Neural progenitor cell (in vitro differentiated cells): Measurements from ENCODE around the gene PFDN4. TPM values are rescaled to one million over a fixed set of nuclear protein-coding genes. Genes with fewer than 3 reads are reported as not detected.

Experiments used
- DNase-seq: peaks from one replicate; pipeline ENCODE4 v3.0.0-alpha.2; 2016; ENCODE audit warnings: low spot score
- H2AFZ ChIP-seq: fragments of 200-600 bp; sonication (generic); replicated peaks from 2 replicates; pipeline ENCODE4 v1.6.1; 2016; ENCODE audit warnings: antibody characterized with exemption
- H3F3A ChIP-seq: fragments of 200-600 bp; sonication (generic); 2 replicates; pipeline ENCODE4 v1.6.1; 2016; ENCODE audit warnings: antibody characterized with exemption, low read depth
- H3K27ac ChIP-seq: fragments of 200-600 bp; sonication (generic); 2 replicates; pipeline ENCODE4 v1.5.1; 2016; ENCODE audit warnings: mild to moderate bottlenecking
- H3K27me3 ChIP-seq: fragments of 200-600 bp; sonication (generic); 2 replicates; pipeline ENCODE4 v1.6.1; 2016; ENCODE audit warnings: mild to moderate bottlenecking, moderate library complexity
- H3K36me3 ChIP-seq: fragments of 200-600 bp; sonication (generic); 2 replicates; pipeline ENCODE4 v1.5.1; 2016
- H3K4me1 ChIP-seq: fragments of 200-600 bp; sonication (generic); 2 replicates; pipeline ENCODE4 v1.6.1; 2016; ENCODE audit warnings: mixed run types
- H3K4me2 ChIP-seq: fragments of 200-600 bp; sonication (generic); 2 replicates; pipeline ENCODE4 v1.6.1; 2016
- H3K4me3 ChIP-seq: fragments of 200-600 bp; sonication (generic); 2 replicates; pipeline ENCODE4 v1.5.1; 2016
- H3K79me2 ChIP-seq: fragments of 200-600 bp; sonication (generic); 2 replicates; pipeline ENCODE4 v1.6.1; 2016; ENCODE audit warnings: low read depth
- H3K9ac ChIP-seq: fragments of 200-600 bp; sonication (generic); 2 replicates; pipeline ENCODE4 v1.6.1; 2016
- H3K9me3 ChIP-seq: fragments of 200-600 bp; sonication (generic); 2 replicates; pipeline ENCODE4 v1.5.1; 2016; ENCODE audit warnings: low read depth
- H4K20me1 ChIP-seq: fragments of 200-600 bp; sonication (generic); 2 replicates; pipeline ENCODE4 v1.6.1; 2016; ENCODE audit warnings: low read depth
- H3K27ac Mint-ChIP-seq: 3 replicates; pipeline ENCODE4 v1.8.0; 2021; ENCODE audit warnings: mixed read lengths
- H3K27me3 Mint-ChIP-seq: 2 replicates; pipeline ENCODE4 v1.8.0; 2022; ENCODE audit warnings: low read depth, mild to moderate bottlenecking, inconsistent platforms, moderate library complexity, mixed read lengths; ENCODE audit not compliant: insufficient read depth
- H3K36me3 Mint-ChIP-seq: 3 replicates; pipeline ENCODE4 v1.8.0; 2021; ENCODE audit warnings: mixed read lengths
- H3K4me1 Mint-ChIP-seq: 3 replicates; pipeline ENCODE4 v1.8.0; 2021; ENCODE audit warnings: mixed read lengths
- H3K4me3 Mint-ChIP-seq: 3 replicates; pipeline ENCODE4 v1.8.0; 2021; ENCODE audit warnings: mild to moderate bottlenecking, moderate library complexity, mixed read lengths
- H3K9me3 Mint-ChIP-seq: 3 replicates; pipeline ENCODE4 v1.8.0; 2020; ENCODE audit warnings: mixed read lengths
- EZH2 ChIP-seq: fragments of 200-600 bp; sonication (generic); IDR thresholded peaks from 2 replicates; pipeline ENCODE4 v1.6.1; 2017; ENCODE audit warnings: antibody characterized with exemption, mild to moderate bottlenecking, moderate library complexity
- EZH2phosphoT487 ChIP-seq: fragments of 200-600 bp; sonication (generic); IDR thresholded peaks from 2 replicates; pipeline ENCODE4 v1.6.1; 2017; ENCODE audit warnings: antibody characterized with exemption
- total RNA-seq: library from RNA; depleted of rRNA; stranded (reverse); fragments of >200 nt; gene quantifications from 2 replicates; pipeline ENCODE4 v1.2.3, GENCODE V29; 2015; ENCODE audit warnings: low replicate concordance
- TF ChIP-seq, protein P1 (sequence below): fragments of 200-600 bp; sonication (generic); IDR thresholded peaks from 2 replicates; pipeline ENCODE4 v1.5.1; 2017; ENCODE audit warnings: antibody characterized with exemption, mild to moderate bottlenecking

PFDN4 gene
- total RNA-seq, 1 donor from 2014 or later, result 597 TPM

DNA sequence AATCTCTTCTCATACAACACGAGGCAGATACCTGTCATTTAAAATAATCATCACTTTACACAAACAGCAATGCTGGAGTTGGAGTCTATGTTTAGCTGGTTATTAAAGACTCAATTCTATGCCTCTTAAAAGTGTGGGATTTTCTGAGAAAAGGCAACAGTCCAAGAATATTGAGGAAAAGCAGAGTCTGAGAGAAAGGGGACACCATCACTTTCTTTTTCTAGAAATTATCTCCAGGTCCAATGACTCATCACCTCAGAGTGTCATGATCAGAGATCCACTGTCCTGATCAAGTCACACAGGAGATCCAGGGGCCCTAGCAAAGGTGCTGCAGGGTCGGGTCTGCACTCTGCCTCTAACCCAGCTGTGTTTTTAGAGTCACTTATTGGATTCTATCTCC, 42.1 kb upstream of the PFDN4 start:
- Histone ChIP-seq H3K36me3 (no peaks in the 10 kb centered on the region), H3K27ac (no peak overlapping the region), H3K4me3 (no peak overlapping the region), H3K79me2 (no peaks in the 10 kb centered on the region), H4K20me1 (no peaks in the 10 kb centered on the region), H3K9ac (no peak overlapping the region), H3F3A (no peaks in the 10 kb centered on the region), H2AFZ (no peak overlapping the region), H3K9me3 (no peaks in the 10 kb centered on the region), H3K4me2 (no peak overlapping the region), H3K27me3 (peaks cover 30% of the 10 kb centered on the region), H3K4me1 (no peaks in the 10 kb centered on the region)
- no peak for DNase-seq
- peaks cover 9% of the 10 kb centered on the region for H3K27me3 Mint-ChIP-seq
- H3K36me3 Mint-ChIP-seq, result no peaks in the 10 kb centered on the region
- no peaks in the 10 kb centered on the region for H3K9me3 Mint-ChIP-seq
- H3K4me3 Mint-ChIP-seq, result no peak overlapping the region
- H3K27ac Mint-ChIP-seq, result no peak overlapping the region
- TF ChIP-seq EZH2, result no peak
- TF ChIP-seq, protein P1, sequence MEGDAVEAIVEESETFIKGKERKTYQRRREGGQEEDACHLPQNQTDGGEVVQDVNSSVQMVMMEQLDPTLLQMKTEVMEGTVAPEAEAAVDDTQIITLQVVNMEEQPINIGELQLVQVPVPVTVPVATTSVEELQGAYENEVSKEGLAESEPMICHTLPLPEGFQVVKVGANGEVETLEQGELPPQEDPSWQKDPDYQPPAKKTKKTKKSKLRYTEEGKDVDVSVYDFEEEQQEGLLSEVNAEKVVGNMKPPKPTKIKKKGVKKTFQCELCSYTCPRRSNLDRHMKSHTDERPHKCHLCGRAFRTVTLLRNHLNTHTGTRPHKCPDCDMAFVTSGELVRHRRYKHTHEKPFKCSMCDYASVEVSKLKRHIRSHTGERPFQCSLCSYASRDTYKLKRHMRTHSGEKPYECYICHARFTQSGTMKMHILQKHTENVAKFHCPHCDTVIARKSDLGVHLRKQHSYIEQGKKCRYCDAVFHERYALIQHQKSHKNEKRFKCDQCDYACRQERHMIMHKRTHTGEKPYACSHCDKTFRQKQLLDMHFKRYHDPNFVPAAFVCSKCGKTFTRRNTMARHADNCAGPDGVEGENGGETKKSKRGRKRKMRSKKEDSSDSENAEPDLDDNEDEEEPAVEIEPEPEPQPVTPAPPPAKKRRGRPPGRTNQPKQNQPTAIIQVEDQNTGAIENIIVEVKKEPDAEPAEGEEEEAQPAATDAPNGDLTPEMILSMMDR, result no peak
- no peak for TF ChIP-seq EZH2phosphoT487
- H3K4me1 Mint-ChIP-seq, result no peaks in the 10 kb centered on the region

DNA sequence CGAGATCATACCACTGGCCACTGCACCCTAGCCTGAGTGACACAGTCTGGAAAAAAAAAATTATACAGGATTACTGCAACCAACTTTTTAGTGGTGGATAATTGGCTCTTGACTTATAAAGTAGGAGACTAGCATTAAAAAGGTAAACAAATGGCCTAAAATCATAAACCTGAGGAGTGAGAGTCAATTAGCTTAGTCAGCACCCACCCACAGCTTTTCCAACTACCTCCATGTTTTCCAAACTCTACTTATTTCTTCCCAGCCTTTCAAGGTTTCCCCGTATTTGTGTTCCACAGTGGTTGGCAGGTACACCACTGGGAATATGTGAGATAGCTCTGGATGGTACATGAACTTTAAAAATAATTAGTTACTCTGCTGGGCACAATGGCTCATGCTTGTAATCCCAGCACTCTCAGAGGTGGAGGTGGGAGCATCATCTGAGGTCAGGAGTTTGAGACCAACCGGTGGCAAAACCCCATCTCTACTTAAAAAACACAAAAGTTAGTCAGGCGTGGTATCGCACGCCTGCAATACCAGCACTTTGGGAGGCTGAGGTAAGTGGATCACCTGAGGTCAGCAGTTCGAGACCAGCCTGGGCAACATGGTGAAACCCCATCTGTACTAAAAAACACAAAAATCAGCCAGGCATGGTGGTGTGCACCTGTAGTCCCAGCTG, 40.8 kb upstream of the PFDN4 start:
- H3K4me1 Mint-ChIP-seq, result peaks cover 4% of the 10 kb centered on the region
- no peaks in the 10 kb centered on the region for H3K36me3 Mint-ChIP-seq
- Histone ChIP-seq H3F3A (no peaks in the 10 kb centered on the region), H3K79me2 (no peaks in the 10 kb centered on the region), H3K9me3 (no peaks in the 10 kb centered on the region), H3K27ac (no peak overlapping the region), H3K9ac (no peak overlapping the region), H3K36me3 (no peaks in the 10 kb centered on the region), H3K4me2 (no peak overlapping the region), H2AFZ (no peak overlapping the region), H3K27me3 (peaks cover 43% of the 10 kb centered on the region), H4K20me1 (no peaks in the 10 kb centered on the region), H3K4me3 (no peak overlapping the region), H3K4me1 (no peaks in the 10 kb centered on the region)
- H3K9me3 Mint-ChIP-seq, result no peaks in the 10 kb centered on the region
- no peak overlapping the region for H3K4me3 Mint-ChIP-seq
- H3K27me3 Mint-ChIP-seq, result peaks cover 20% of the 10 kb centered on the region
- no peak overlapping the region for H3K27ac Mint-ChIP-seq
- no peak for DNase-seq
- TF ChIP-seq EZH2phosphoT487 (no peak), EZH2 (no peak)
- TF ChIP-seq, protein P1, result no peak

DNA sequence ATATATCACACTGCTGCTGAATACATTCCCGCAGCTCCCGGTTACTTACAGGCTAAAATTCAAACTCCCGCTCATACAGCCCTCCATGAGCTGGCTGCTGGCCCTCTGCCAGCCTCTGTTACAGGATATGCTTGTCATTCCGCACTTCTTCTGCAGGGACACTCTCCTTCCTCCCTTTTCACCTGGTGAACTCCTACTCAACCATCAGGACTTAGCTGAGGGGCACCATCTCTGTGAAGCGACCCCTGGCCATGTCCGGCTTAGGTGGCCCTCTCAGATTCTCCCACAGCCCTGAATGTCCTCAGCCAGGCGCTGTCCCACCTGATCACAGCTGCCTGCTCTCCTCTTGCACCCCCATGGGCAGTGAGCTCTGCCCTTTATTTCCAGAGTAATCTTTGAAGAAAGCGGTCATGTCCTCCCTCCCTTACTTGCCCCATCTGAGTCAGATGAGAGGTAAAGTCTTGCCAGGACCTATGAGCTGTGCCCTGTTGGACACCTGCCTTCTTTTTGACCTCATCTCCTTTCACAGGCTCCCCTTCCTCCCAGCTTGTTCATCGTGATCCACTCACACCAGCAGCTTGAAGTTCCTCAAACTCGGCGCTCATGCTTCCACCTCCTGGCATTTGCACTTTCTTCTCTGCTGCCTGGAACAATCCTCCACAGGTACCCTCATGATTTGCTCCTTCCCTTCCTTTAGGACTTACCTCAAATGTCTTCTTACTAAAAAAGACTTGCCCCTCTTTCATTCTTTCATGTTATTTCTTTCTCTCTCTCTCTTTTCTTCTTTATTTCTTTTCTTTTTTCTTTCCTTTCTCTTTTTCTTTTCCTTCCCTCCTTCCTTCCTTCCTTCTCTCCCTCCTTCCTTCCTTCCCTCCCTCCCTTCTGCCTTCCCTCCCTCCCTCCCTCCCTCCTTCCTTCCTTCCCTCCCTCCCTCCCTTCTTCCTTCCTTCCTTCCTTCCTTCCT, 39.7 kb upstream of the PFDN4 start:
- H3F3A ChIP-seq, result peaks cover 3% of the 10 kb centered on the region
- Mint-ChIP-seq H3K36me3 (no peaks in the 10 kb centered on the region), H3K4me1 (peaks cover 9% of the 10 kb centered on the region), H3K27me3 (peaks cover 29% of the 10 kb centered on the region), H3K27ac (no peak overlapping the region), H3K4me3 (no peak overlapping the region), H3K9me3 (no peaks in the 10 kb centered on the region)
- H3K36me3 ChIP-seq, result no peaks in the 10 kb centered on the region
- H3K9ac ChIP-seq, result no peak overlapping the region
- no peak overlapping the region for H3K4me2 ChIP-seq
- no peak overlapping the region for H3K4me3 ChIP-seq
- H3K27me3 ChIP-seq, result peaks cover 54% of the 10 kb centered on the region
- no peaks in the 10 kb centered on the region for H3K9me3 ChIP-seq
- DNase-seq, result no peak
- H3K27ac ChIP-seq, result no peak overlapping the region
- TF ChIP-seq EZH2phosphoT487, result no peak
- TF ChIP-seq, protein P1, result no peak
- no peak for TF ChIP-seq EZH2
- no peaks in the 10 kb centered on the region for H4K20me1 ChIP-seq
- no peak overlapping the region for H2AFZ ChIP-seq
- no peaks in the 10 kb centered on the region for H3K4me1 ChIP-seq
- no peaks in the 10 kb centered on the region for H3K79me2 ChIP-seq
